Liver (tissue), 9 donors: ENCODE data around the gene HDDC2. TPM values are rescaled to one million over a fixed set of nuclear protein-coding genes. Genes with fewer than 3 reads are reported as not detected.

Experiments
- DNase-seq: peaks from one replicate; pipeline ENCODE4 v3.0.0-alpha.2; 2017; ENCODE audit warnings: low spot score
- H3K27ac ChIP-seq, 2 donors: one replicate each; pipeline ENCODE4 v1.7.0; 2013; ENCODE audit warnings: inconsistent platforms in 2 of 2, low read length in 2 of 2, control low read depth in 1 of 2, low read depth in 1 of 2, mild to moderate bottlenecking in 1 of 2
- H3K27me3 ChIP-seq, 4 donors: one replicate each; pipeline versions ENCODE4 v1.6.1 to v1.7.0; 2013; ENCODE audit warnings: low read length in 3 of 4, inconsistent platforms in 1 of 4, mild to moderate bottlenecking in 1 of 4, moderate library complexity in 1 of 4; ENCODE audit not compliant: control insufficient read depth in 4 of 4, insufficient read depth in 4 of 4
- H3K36me3 ChIP-seq, 4 donors: one replicate each; pipeline versions ENCODE4 v1.6.1 to v1.7.0; 2013; ENCODE audit warnings: low read length in 3 of 4, mild to moderate bottlenecking in 3 of 4, low read depth in 1 of 4, moderate library complexity in 1 of 4; ENCODE audit not compliant: control insufficient read depth in 4 of 4, insufficient read depth in 3 of 4
- H3K4me1 ChIP-seq, 4 donors: one replicate each; pipeline versions ENCODE4 v1.6.1 to v1.7.0; 2013; ENCODE audit warnings: low read length in 3 of 4, mild to moderate bottlenecking in 3 of 4, moderate library complexity in 1 of 4; ENCODE audit not compliant: control insufficient read depth in 4 of 4, insufficient read depth in 4 of 4
- H3K4me3 ChIP-seq, 3 donors: one replicate each; pipeline versions ENCODE4 v1.6.1 to v1.7.0; 2013; ENCODE audit warnings: low read length in 3 of 3, control low read depth in 1 of 3, low read depth in 1 of 3, mild to moderate bottlenecking in 1 of 3
- H3K9ac ChIP-seq, 2 donors: one replicate each; pipeline ENCODE4 v1.7.0; 2013; ENCODE audit warnings: low read length in 2 of 2, mild to moderate bottlenecking in 2 of 2, moderate library complexity in 2 of 2, control low read depth in 1 of 2, low read depth in 1 of 2
- H3K9me3 ChIP-seq, 4 donors: one replicate each; pipeline versions ENCODE4 v1.6.1 to v1.7.0; 2013; ENCODE audit warnings: low read length in 3 of 4; ENCODE audit not compliant: control insufficient read depth in 4 of 4
- EGR1 ChIP-seq, 2 donors: IDR thresholded peaks; 2 replicates each; pipeline ENCODE4 v1.6.1; 2016 to 2018; ENCODE audit warnings: antibody characterized with exemption in 2 of 2, low read depth in 2 of 2
- FOXA1 ChIP-seq: IDR thresholded peaks from 2 replicates; pipeline ENCODE4 v1.6.1; 2016; ENCODE audit warnings: antibody characterized with exemption
- FOXA2 ChIP-seq: IDR thresholded peaks from 2 replicates; pipeline ENCODE4 v1.6.1; 2016; ENCODE audit warnings: antibody characterized with exemption
- GABPA ChIP-seq, 2 donors: IDR thresholded peaks in 1 of 2; conservative IDR thresholded peaks in 1 of 2; 2 replicates each; pipeline ENCODE4 v1.6.1; 2016; ENCODE audit warnings: antibody characterized with exemption in 2 of 2, mild to moderate bottlenecking in 1 of 2, moderate library complexity in 1 of 2
- HNF4A ChIP-seq, 2 donors: conservative IDR thresholded peaks; 2 replicates each; pipeline ENCODE4 v1.6.1; 2016; ENCODE audit warnings: antibody characterized with exemption in 2 of 2, mild to moderate bottlenecking in 2 of 2
- HNF4G ChIP-seq: IDR thresholded peaks from 2 replicates; pipeline ENCODE4 v1.6.1; 2016; ENCODE audit warnings: antibody characterized with exemption
- JUND ChIP-seq, 2 donors: IDR thresholded peaks; 2 replicates each; pipeline ENCODE4 v1.6.1; 2016; ENCODE audit warnings: antibody characterized with exemption in 2 of 2
- NR2F2 ChIP-seq: IDR thresholded peaks from 2 replicates; pipeline ENCODE4 v1.6.1; 2016; ENCODE audit warnings: antibody characterized with exemption
- RAD21 ChIP-seq, 2 donors: IDR thresholded peaks; 2 replicates each; pipeline ENCODE4 v1.6.1; 2016; ENCODE audit warnings: antibody characterized with exemption in 2 of 2, mild to moderate bottlenecking in 2 of 2
- RXRA ChIP-seq, 2 donors: IDR thresholded peaks; 2 replicates each; pipeline ENCODE4 v1.6.1; 2017 to 2018; ENCODE audit warnings: antibody characterized with exemption in 2 of 2, mild to moderate bottlenecking in 1 of 2
- SP1 ChIP-seq: IDR thresholded peaks from 2 replicates; pipeline ENCODE4 v1.6.1; 2018; ENCODE audit warnings: antibody characterized with exemption, mild to moderate bottlenecking
- TAF1 ChIP-seq: conservative IDR thresholded peaks from 2 replicates; pipeline ENCODE4 v1.6.1; 2016; ENCODE audit warnings: antibody characterized with exemption, mild to moderate bottlenecking
- YY1 ChIP-seq: IDR thresholded peaks from 2 replicates; pipeline ENCODE4 v1.6.1; 2016; ENCODE audit warnings: antibody characterized with exemption, mild to moderate bottlenecking
- ZBTB33 ChIP-seq: IDR thresholded peaks from 2 replicates; pipeline ENCODE4 v1.6.1; 2016; ENCODE audit warnings: antibody characterized with exemption
- WGBS: extraction: QIAGEN DNeasy Blood & Tissue Kit; methylation state at CpG from one replicate; pipeline ENCODE4 v1.1.7; 2013; 5-methylcytosine and 5-hydroxymethylcytosine counted together
- polyA plus RNA-seq, 2 donors: library from polyadenylated mRNA; stranded (reverse) in 1 of 2; unstranded in 1 of 2; fragments of 200-250 nt in 1 of 2; fragments of >200 nt in 1 of 2; fragmentation: Nextera tagmentation in 1 of 2; extraction: Ambion mirVana in 1 of 2; gene quantifications; one replicate each; pipeline versions ENCODE4 v1.2.1 to v1.2.3, GENCODE V29; 2013 to 2015
- total RNA-seq, 2 donors: library from RNA; depleted of rRNA; stranded (reverse); fragments of >200 nt; gene quantifications; one replicate each; pipeline ENCODE4 v1.2.3, GENCODE V29; 2014
- TF ChIP-seq, protein P1 (sequence below): fragments of 150-350 bp; IDR thresholded peaks from 2 replicates; pipeline ENCODE4 v1.5.1; 2017; ENCODE audit warnings: improper control_type of control experiment, low read depth, low read length; ENCODE audit not compliant: missing input control
- TF ChIP-seq, protein P2 (sequence below): IDR thresholded peaks from 2 replicates; pipeline ENCODE4 v1.6.1; 2016; ENCODE audit warnings: antibody characterized with exemption
- TF ChIP-seq, protein P3 (sequence below): IDR thresholded peaks from 2 replicates; pipeline ENCODE4 v1.6.1; 2016; ENCODE audit warnings: antibody characterized with exemption, mild to moderate bottlenecking
- TF ChIP-seq, protein P4 (sequence below): IDR thresholded peaks from 2 replicates; pipeline ENCODE4 v1.6.1; 2016; ENCODE audit warnings: antibody characterized with exemption
- donor health status: healthy.
- donor health status: healthy.
- donor health status: healthy.
- donor health status: healthy.
- donor health status: healthy.

HDDC2 gene
- total and polyA plus RNA-seq, 4 donors, result 8.8 to 21.0 (median 11.8) TPM

DNA sequence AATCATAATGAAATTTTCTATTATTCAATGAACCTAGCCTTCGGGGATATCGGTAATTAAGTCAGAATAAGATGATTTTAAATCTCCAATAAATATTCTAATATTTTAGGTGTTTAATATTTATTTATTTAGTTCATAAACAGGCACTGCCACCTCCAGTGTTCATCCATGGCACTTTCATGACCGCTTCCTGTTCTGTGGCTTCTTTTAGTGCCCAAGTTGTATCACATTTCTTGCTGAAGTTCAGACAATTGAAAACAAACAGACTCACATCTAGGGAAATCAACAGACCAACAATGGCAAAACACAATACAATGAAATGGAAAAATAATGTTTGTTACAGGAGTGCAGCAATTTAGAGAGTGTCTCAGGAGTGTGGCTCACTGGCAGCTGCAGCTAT, 26.0 kb downstream of the HDDC2 start:
- peaks cover 0 to 20% (median 6%) of the 10 kb centered on the region in 4 donors for H3K36me3 ChIP-seq
- DNase-seq, result no peak
- WGBS, result 95% methylated on average over 3 of the region's 3 CpGs

More for the DNA sequence above, 26.0 kb downstream of the HDDC2 start:
- Histone ChIP-seq H3K9me3 (no peaks in the 10 kb centered on the region), H3K9ac (no peak overlapping the region), H3K4me3 (no peak overlapping the region), H3K27ac (no peak overlapping the region), H3K4me1 (no peaks in the 10 kb centered on the region), H3K27me3 (no peaks in the 10 kb centered on the region)
- TF ChIP-seq FOXA2 (no peak), FOXA1 (no peak), RAD21 (IDR thresholded peaks at IDR 0.05) (no peak), EGR1 (IDR thresholded peaks at IDR 0.05; ENCODE audit: low read depth in 2 of 2) (no peak), RXRA (IDR thresholded peaks at IDR 0.05) (no peak), ZBTB33 (no peak), JUND (IDR thresholded peaks at IDR 0.05) (no peak), HNF4A (conservative IDR thresholded peaks at IDR 0.05) (no peak), TAF1 (no peak), GABPA (IDR thresholded peaks at IDR 0.05 in 1 of 2, conservative IDR thresholded peaks at IDR 0.05 in 1 of 2) (no peak), YY1 (no peak), SP1 (no peak), HNF4G (no peak), NR2F2 (no peak)
- TF ChIP-seq, protein P1, sequence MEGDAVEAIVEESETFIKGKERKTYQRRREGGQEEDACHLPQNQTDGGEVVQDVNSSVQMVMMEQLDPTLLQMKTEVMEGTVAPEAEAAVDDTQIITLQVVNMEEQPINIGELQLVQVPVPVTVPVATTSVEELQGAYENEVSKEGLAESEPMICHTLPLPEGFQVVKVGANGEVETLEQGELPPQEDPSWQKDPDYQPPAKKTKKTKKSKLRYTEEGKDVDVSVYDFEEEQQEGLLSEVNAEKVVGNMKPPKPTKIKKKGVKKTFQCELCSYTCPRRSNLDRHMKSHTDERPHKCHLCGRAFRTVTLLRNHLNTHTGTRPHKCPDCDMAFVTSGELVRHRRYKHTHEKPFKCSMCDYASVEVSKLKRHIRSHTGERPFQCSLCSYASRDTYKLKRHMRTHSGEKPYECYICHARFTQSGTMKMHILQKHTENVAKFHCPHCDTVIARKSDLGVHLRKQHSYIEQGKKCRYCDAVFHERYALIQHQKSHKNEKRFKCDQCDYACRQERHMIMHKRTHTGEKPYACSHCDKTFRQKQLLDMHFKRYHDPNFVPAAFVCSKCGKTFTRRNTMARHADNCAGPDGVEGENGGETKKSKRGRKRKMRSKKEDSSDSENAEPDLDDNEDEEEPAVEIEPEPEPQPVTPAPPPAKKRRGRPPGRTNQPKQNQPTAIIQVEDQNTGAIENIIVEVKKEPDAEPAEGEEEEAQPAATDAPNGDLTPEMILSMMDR, result no peak
- TF ChIP-seq, protein P2, sequence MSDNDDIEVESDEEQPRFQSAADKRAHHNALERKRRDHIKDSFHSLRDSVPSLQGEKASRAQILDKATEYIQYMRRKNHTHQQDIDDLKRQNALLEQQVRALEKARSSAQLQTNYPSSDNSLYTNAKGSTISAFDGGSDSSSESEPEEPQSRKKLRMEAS, result no peak
- TF ChIP-seq, protein P3, sequence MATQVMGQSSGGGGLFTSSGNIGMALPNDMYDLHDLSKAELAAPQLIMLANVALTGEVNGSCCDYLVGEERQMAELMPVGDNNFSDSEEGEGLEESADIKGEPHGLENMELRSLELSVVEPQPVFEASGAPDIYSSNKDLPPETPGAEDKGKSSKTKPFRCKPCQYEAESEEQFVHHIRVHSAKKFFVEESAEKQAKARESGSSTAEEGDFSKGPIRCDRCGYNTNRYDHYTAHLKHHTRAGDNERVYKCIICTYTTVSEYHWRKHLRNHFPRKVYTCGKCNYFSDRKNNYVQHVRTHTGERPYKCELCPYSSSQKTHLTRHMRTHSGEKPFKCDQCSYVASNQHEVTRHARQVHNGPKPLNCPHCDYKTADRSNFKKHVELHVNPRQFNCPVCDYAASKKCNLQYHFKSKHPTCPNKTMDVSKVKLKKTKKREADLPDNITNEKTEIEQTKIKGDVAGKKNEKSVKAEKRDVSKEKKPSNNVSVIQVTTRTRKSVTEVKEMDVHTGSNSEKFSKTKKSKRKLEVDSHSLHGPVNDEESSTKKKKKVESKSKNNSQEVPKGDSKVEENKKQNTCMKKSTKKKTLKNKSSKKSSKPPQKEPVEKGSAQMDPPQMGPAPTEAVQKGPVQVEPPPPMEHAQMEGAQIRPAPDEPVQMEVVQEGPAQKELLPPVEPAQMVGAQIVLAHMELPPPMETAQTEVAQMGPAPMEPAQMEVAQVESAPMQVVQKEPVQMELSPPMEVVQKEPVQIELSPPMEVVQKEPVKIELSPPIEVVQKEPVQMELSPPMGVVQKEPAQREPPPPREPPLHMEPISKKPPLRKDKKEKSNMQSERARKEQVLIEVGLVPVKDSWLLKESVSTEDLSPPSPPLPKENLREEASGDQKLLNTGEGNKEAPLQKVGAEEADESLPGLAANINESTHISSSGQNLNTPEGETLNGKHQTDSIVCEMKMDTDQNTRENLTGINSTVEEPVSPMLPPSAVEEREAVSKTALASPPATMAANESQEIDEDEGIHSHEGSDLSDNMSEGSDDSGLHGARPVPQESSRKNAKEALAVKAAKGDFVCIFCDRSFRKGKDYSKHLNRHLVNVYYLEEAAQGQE, result no peak
- TF ChIP-seq, protein P4, sequence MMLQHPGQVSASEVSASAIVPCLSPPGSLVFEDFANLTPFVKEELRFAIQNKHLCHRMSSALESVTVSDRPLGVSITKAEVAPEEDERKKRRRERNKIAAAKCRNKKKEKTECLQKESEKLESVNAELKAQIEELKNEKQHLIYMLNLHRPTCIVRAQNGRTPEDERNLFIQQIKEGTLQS, result no peak
